Neural cell (in vitro differentiated cells): Measurements from ENCODE around the gene RPUSD3. TPM values are rescaled to one million over a fixed set of nuclear protein-coding genes. Genes with fewer than 3 reads are reported as not detected.

ENCODE experiments used
- H2AFZ ChIP-seq: fragments of 200-600, 300-800 bp; sonication (generic), shearing (Covaris generic); 2 replicates; pipeline ENCODE4 v1.6.0; 2014; ENCODE audit warnings: low read depth, mild to moderate bottlenecking, antibody characterized with exemption, low read length, moderate library complexity
- H3F3A ChIP-seq: fragments of 200-600 bp; shearing (Covaris generic); 2 replicates; pipeline ENCODE4 v1.6.1; 2016; ENCODE audit warnings: mild to moderate bottlenecking, moderate library complexity, mixed read lengths, antibody characterized with exemption, low read length; ENCODE audit not compliant: insufficient read depth, poor library complexity, severe bottlenecking
- H3K27ac ChIP-seq: fragments of 200-600, 300-800 bp; sonication (generic), shearing (Covaris generic); 2 replicates; pipeline ENCODE4 v1.5.1; 2014; ENCODE audit warnings: mild to moderate bottlenecking, low read length, moderate library complexity
- H3K27me3 ChIP-seq: fragments of 300-800, 200-600 bp; sonication (generic), shearing (Covaris generic); 2 replicates; pipeline ENCODE4 v1.6.0; 2014; ENCODE audit warnings: mild to moderate bottlenecking, low read depth, low read length, moderate library complexity; ENCODE audit not compliant: insufficient read depth
- H3K36me3 ChIP-seq: fragments of 300-800, 200-600 bp; sonication (generic), shearing (Covaris generic); 2 replicates; pipeline ENCODE4 v1.5.1; 2014; ENCODE audit warnings: mild to moderate bottlenecking, antibody characterized with exemption, low read length, moderate library complexity; ENCODE audit not compliant: insufficient read depth
- H3K4me2 ChIP-seq: fragments of 300-800, 200-600 bp; sonication (generic), shearing (Covaris generic); 2 replicates; pipeline ENCODE4 v1.6.0; 2014; ENCODE audit warnings: mild to moderate bottlenecking, low read length
- H3K4me3 ChIP-seq: fragments of 300-800, 200-600 bp; sonication (generic), shearing (Covaris generic); 2 replicates; pipeline ENCODE4 v1.5.1; 2014; ENCODE audit warnings: mild to moderate bottlenecking, low read length, moderate library complexity
- H3K79me2 ChIP-seq: fragments of 200-600 bp; shearing (Covaris generic); replicated peaks from 2 replicates; pipeline ENCODE4 v1.6.0; 2014; ENCODE audit warnings: mild to moderate bottlenecking, low read length, moderate library complexity; ENCODE audit not compliant: insufficient read depth
- H3K9ac ChIP-seq: fragments of 300-800, 200-600 bp; sonication (generic), shearing (Covaris generic); 2 replicates; pipeline ENCODE4 v1.6.1; 2016; ENCODE audit warnings: mild to moderate bottlenecking, low read length, mixed read lengths
- H3K9me2 ChIP-seq: fragments of 200-600 bp; shearing (Covaris generic); 2 replicates; pipeline ENCODE4 v1.6.1; 2016; ENCODE audit warnings: mild to moderate bottlenecking, low read length, mixed read lengths; ENCODE audit not compliant: insufficient read depth
- H3K9me3 ChIP-seq: fragments of 200-600, 300-800 bp; sonication (generic), shearing (Covaris generic); 2 replicates; pipeline ENCODE4 v1.6.1; 2016; ENCODE audit warnings: mild to moderate bottlenecking, mixed run types, low read length, moderate library complexity, mixed read lengths
- H4K20me1 ChIP-seq: fragments of 200-600 bp; shearing (Covaris generic); 2 replicates; pipeline ENCODE4 v1.6.1; 2016; ENCODE audit warnings: mild to moderate bottlenecking, mixed run types; ENCODE audit not compliant: insufficient read depth
- CTCF ChIP-seq: fragments of 450-650 bp; IDR thresholded peaks from 2 replicates; pipeline ENCODE4 v1.5.1; 2014; ENCODE audit warnings: antibody characterized with exemption, mild to moderate bottlenecking, moderate library complexity; ENCODE audit not compliant: poor library complexity, severe bottlenecking
- EP300 ChIP-seq: fragments of 450-650 bp; conservative IDR thresholded peaks from 2 replicates; pipeline ENCODE4 v1.6.1; 2014; ENCODE audit warnings: antibody characterized with exemption, mild to moderate bottlenecking, moderate library complexity; ENCODE audit not compliant: poor library complexity, severe bottlenecking
- EZH2 ChIP-seq: fragments of 200-600, 300-800 bp; shearing (Covaris generic), sonication (generic); IDR thresholded peaks from 2 replicates; pipeline ENCODE4 v1.6.1; 2014; ENCODE audit warnings: antibody characterized with exemption, low read length, borderline replicate concordance, mild to moderate bottlenecking; ENCODE audit not compliant: insufficient read depth, poor library complexity, severe bottlenecking
- MXI1 ChIP-seq: fragments of 450-650 bp; conservative IDR thresholded peaks from 2 replicates; pipeline ENCODE4 v1.6.1; 2014; ENCODE audit warnings: antibody characterized with exemption, mild to moderate bottlenecking; ENCODE audit not compliant: poor library complexity, severe bottlenecking
- POLR2AphosphoS5 ChIP-seq: IDR thresholded peaks from 2 replicates; pipeline ENCODE4 v1.6.1; 2012
- RAD21 ChIP-seq: fragments of 450-650 bp; conservative IDR thresholded peaks from 2 replicates; pipeline ENCODE4 v1.6.1; 2014; ENCODE audit warnings: antibody characterized with exemption, mild to moderate bottlenecking, moderate library complexity
- REST ChIP-seq: IDR thresholded peaks from 2 replicates; pipeline ENCODE4 v1.6.1; 2012; ENCODE audit warnings: borderline replicate concordance
- SMC3 ChIP-seq: fragments of 450-650 bp; conservative IDR thresholded peaks from 2 replicates; pipeline ENCODE4 v1.6.1; 2014; ENCODE audit warnings: antibody characterized with exemption, mild to moderate bottlenecking, moderate library complexity; ENCODE audit not compliant: poor library complexity
- TAF1 ChIP-seq: IDR thresholded peaks from 2 replicates; pipeline ENCODE4 v1.6.1; 2012; ENCODE audit warnings: low read depth
- polyA plus RNA-seq: library from polyadenylated mRNA; depleted of rRNA; stranded (reverse); fragments of >200 nt; gene quantifications from 2 replicates; pipeline ENCODE4 v1.2.3, GENCODE V29; 2014

RPUSD3 gene
- polyA plus RNA-seq, 1 donor from 2014 or later, result 35.2 TPM

- H3K36me3 ChIP-seq, result no peaks in the 10 kb centered on the region
- no peak overlapping the region for H3K9ac ChIP-seq
Measured at GRCh38 chr3:9831253-9831652, 12.6 kb downstream of the RPUSD3 start.

More at GRCh38 chr3:9831253-9831652, 12.6 kb downstream of the RPUSD3 start:
- no peaks in the 10 kb centered on the region for H3K9me3 ChIP-seq
- H3F3A ChIP-seq, result no peaks in the 10 kb centered on the region
- no peak overlapping the region for H2AFZ ChIP-seq
- H3K4me2 ChIP-seq, result no peak overlapping the region
- no peak overlapping the region for H3K4me3 ChIP-seq
- no peaks in the 10 kb centered on the region for H3K79me2 ChIP-seq
- H3K27me3 ChIP-seq, result no peaks in the 10 kb centered on the region
- H3K27ac ChIP-seq, result no peak overlapping the region
- H4K20me1 ChIP-seq, result no peaks in the 10 kb centered on the region
- no peaks in the 10 kb centered on the region for H3K9me2 ChIP-seq
- no peak for TF ChIP-seq SMC3
- TF ChIP-seq CTCF, result no peak
- no peak for TF ChIP-seq EP300
- no peak for TF ChIP-seq RAD21
- TF ChIP-seq POLR2AphosphoS5, result no peak
- no peak for TF ChIP-seq REST
- TF ChIP-seq EZH2, result no peak
- TF ChIP-seq MXI1, result no peak
- TF ChIP-seq TAF1, result no peak
